Muscle layer of duodenum (tissue), 2 donors: ENCODE data around the gene ARHGEF18.
A peak's percentile ranks its signal among the peaks of the same experiment; 100 is the strongest.
"Not testable (repeated sequence)": the region's sequence is repeated elsewhere in the genome, so short reads cannot be mapped to it uniquely, and the experiment has no call there.

Source experiments
- H3K27ac ChIP-seq: one replicate; pipeline ENCODE4 v1.7.0; 2013; ENCODE audit warnings: mild to moderate bottlenecking, low read length
- H3K27me3 ChIP-seq: one replicate; pipeline ENCODE4 v1.7.0; 2013; ENCODE audit warnings: low read depth, mild to moderate bottlenecking, control low read depth, low read length
- H3K36me3 ChIP-seq, 2 donors: one replicate each; pipeline ENCODE4 v1.7.0; 2013; ENCODE audit warnings: low read length in 2 of 2, control low read depth in 1 of 2, mild to moderate bottlenecking in 1 of 2; ENCODE audit not compliant: insufficient read depth in 2 of 2, control insufficient read depth in 1 of 2
- H3K4me1 ChIP-seq, 2 donors: one replicate each; pipeline ENCODE4 v1.7.0; 2013; ENCODE audit warnings: low read length in 2 of 2, mild to moderate bottlenecking in 2 of 2, control low read depth in 1 of 2, moderate library complexity in 1 of 2; ENCODE audit not compliant: insufficient read depth in 2 of 2, control insufficient read depth in 1 of 2
- H3K4me3 ChIP-seq, 2 donors: one replicate each; pipeline ENCODE4 v1.7.0; 2013; ENCODE audit warnings: low read length in 2 of 2, low read depth in 1 of 2, mild to moderate bottlenecking in 1 of 2
- H3K9me3 ChIP-seq, 2 donors: one replicate each; pipeline ENCODE4 v1.7.0; 2013; ENCODE audit warnings: low read length in 2 of 2, control low read depth in 1 of 2, mild to moderate bottlenecking in 1 of 2; ENCODE audit not compliant: control insufficient read depth in 1 of 2
- donor health status: healthy.

The ARHGEF18 gene

GRCh38 chr19:7328647-7329046, 20.1 kb upstream of the ARHGEF18 start:
- no peaks in the 10 kb centered on the region for H3K27me3 ChIP-seq
- H3K9me3 ChIP-seq = peaks cover 0 to 5% of the 10 kb centered on the region in 2 donors
- no peaks in the 10 kb centered on the region for H3K4me1 ChIP-seq
- no peak overlapping the region for H3K4me3 ChIP-seq
- no peaks in the 10 kb centered on the region for H3K36me3 ChIP-seq
- H3K27ac ChIP-seq = no peak overlapping the region

- Histone ChIP-seq H3K4me1 (no peaks in the 10 kb centered on the region), H3K27ac (no peak overlapping the region), H3K9me3 (no peaks in the 10 kb centered on the region), H3K4me3 (no peak overlapping the region), H3K36me3 (no peaks in the 10 kb centered on the region), H3K27me3 (no peaks in the 10 kb centered on the region)
Observed at GRCh38 chr19:7331446-7331845, 17.3 kb upstream of the ARHGEF18 start.

DNA sequence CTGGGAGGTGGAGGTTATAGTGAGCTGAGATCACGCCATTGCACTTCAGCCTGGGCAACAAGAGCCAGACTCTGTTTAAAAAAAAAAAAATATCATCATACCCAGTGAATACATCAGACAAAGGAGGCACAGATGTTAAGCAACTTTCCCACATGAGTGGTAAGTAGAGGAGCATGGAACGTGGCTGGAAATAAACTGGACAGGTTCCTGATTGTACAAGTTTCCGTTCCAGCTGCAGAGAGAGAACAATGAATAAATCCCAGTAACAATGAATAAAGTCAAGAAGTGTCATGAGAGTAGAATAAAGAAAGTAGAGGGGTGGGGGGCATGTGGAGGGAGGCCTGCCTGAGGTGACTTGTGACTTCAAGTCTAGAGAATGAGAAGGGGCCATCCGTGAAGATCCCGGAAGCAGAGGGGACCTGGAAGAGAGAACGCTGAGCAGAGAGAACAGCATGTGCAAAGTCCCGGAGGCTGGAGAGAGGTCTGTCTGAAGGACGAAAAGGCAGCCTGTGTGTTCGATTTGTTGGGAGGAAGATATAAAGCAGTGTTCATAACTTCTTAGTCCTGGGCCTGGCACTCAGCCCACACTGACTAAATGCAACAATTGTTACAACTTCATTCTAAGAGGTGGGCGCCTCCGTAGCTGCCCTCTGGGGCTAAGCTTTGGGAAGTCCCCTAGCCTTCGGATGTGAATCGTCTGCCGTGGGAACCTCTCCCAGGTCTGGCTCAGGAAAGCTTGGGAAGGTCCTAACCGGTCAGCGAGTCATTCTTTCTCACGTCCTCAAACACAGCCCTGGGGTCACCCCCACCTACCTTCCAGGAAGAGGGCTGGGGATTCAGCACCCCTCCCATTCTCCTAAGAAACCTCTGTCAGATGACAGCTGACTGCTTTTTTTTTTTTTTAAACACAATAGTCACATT, 15.3 kb upstream of the ARHGEF18 start:
- Histone ChIP-seq H3K27me3 (no peaks in the 10 kb centered on the region), H3K36me3 (no peaks in the 10 kb centered on the region), H3K4me1 (no peaks in the 10 kb centered on the region), H3K9me3 (no peaks in the 10 kb centered on the region), H3K4me3 (no peak overlapping the region), H3K27ac (no peak overlapping the region)

DNA sequence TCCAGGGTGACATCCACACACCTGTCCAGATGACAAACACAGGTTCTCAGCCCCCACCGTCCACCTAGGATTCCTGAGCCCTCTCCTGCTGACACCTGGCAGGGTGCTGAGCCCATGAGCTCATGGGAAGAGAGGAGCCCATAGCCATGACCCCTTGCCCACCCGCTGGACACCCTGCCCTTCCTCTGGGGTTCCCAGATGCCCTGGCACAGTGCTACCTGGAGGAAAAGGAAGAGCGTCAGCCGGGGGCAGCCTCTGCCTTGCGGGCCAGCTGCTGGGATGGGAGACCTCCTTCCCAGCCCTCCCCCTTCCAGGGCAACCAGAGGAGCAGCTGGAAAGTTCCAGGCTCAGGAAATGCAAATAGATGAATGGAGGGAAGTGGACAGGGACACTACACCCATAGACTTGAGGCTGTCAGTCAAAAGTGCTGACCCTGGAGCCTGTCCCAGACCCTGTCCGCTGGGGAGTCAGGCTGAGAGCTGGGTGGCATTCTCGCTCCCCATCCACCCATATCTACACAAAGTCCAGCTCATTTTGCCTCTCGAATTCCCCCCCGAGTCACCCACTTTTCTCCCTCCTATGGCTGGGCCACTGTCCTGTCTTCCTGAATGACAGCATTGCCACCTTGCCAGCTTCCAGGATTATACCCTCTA, 12.3 kb upstream of the ARHGEF18 start:
- no peak overlapping the region for H3K4me3 ChIP-seq
- no peaks in the 10 kb centered on the region for H3K9me3 ChIP-seq
- no peak overlapping the region for H3K27ac ChIP-seq
- no peaks in the 10 kb centered on the region for H3K27me3 ChIP-seq
- H3K4me1 ChIP-seq = no peaks in the 10 kb centered on the region
- H3K36me3 ChIP-seq = no peaks in the 10 kb centered on the region

DNA sequence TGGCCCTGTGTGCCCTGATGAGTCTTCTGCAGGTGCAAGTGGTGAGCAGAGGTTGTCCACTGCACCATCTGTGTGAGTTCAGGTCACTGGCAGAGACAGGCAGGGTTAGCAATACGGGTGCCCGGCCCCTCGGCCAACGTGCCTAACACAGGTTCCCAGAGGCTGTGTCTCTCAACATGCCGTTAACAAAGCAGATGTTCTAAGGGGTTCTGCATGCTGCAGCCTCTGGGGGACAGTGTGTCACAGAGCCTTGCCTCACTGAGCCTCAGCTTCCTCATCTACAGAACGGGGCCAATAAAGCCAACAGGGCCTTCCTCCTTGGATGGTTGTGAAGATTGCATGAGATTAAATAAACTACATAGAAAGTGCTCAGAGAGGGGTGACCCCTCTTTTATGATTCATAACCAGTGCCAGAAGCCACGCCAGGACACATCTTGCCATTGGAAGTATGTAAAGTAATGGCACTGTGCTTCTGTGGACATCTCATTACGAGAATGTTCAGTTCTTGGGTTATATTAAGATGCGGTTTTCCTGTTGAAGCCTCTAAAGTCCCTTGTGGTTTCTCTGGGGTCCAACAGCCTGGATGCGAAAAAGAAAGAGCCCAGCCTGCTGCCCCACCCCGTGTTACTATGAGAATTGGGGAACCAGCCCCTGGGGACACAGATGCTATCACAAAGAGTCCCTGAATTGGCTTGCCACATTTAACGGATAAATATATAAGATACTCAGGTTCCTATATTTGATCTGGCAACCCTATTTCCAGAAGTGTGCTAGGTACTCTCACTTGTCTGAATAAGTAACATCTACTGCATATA, 11.2 kb upstream of the ARHGEF18 start:
- H3K9me3 ChIP-seq = no peaks in the 10 kb centered on the region
- H3K4me3 ChIP-seq = no peak overlapping the region
- no peaks in the 10 kb centered on the region for H3K4me1 ChIP-seq
- no peaks in the 10 kb centered on the region for H3K27me3 ChIP-seq
- H3K36me3 ChIP-seq = no peaks in the 10 kb centered on the region
- no peak overlapping the region for H3K27ac ChIP-seq

DNA sequence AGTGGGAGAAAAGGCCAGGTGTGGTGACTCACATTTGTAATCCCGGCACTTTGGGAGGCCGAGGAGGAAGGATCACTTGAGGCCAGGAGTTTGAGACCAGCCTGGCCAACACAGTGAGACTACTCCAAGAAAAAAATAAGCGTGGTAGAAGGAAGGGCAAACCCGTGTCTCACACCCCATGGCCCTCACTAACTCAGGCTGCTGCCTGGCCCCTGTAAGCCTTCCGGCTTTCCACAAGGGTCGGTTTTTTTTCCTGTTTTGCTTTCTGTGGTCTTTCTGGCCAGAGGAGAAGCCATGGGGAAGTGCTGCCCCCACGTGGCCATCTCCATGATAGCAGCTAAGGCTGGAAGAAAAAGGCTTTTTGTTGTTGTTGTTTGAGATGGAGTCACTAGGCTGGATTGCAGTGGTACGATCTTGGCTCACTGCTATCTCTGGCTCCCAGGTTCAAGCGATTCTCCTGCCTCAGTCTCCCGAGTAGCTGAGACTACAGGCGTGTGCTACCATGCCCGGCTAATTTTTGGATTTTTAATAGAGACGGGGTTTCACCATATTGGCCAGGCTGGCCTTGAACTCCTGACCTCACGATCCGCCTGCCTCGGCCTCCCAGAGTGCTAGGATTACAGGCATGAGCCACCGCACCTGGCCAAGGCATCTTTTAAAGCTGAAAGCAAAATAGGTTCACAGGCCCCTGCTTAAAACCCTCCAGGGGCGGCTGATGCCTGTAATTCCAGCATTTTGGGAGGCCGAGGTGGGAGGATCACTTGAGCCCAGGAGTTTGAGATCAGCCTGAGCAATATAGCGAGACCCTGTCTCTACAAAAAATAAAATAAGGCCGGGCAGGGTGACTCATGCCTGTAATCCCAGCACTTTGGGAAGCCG, 7.5 kb upstream of the ARHGEF18 start:
- H3K4me3 ChIP-seq = no peak overlapping the region
- no peaks in the 10 kb centered on the region for H3K9me3 ChIP-seq
- H3K27me3 ChIP-seq = no peaks in the 10 kb centered on the region
- no peaks in the 10 kb centered on the region for H3K4me1 ChIP-seq
- no peak overlapping the region for H3K27ac ChIP-seq
- no peaks in the 10 kb centered on the region for H3K36me3 ChIP-seq

DNA sequence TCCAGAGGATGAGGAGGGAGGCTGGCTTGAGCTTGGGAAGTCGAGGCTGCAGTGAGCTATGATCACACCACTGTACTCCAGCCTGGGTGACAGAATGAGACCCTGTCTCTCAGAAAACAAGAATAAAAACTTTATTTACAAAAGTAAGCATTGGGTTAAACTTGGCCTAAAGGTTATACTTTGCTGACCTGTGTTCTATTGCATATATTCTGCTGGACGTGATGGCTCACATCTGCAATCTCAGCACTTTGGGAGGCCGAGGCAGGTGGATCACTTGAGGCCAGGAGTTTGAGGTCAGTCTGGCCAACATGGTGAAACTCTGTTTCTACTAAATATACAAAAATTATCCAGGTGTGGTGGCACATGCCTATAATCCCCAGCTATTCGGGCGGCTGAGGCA, 6.6 kb upstream of the ARHGEF18 start:
- H3K4me3 ChIP-seq = no peak overlapping the region
- H3K36me3 ChIP-seq = no peaks in the 10 kb centered on the region
- no peaks in the 10 kb centered on the region for H3K9me3 ChIP-seq
- no peaks in the 10 kb centered on the region for H3K4me1 ChIP-seq
- no peak overlapping the region for H3K27ac ChIP-seq
- no peaks in the 10 kb centered on the region for H3K27me3 ChIP-seq

DNA sequence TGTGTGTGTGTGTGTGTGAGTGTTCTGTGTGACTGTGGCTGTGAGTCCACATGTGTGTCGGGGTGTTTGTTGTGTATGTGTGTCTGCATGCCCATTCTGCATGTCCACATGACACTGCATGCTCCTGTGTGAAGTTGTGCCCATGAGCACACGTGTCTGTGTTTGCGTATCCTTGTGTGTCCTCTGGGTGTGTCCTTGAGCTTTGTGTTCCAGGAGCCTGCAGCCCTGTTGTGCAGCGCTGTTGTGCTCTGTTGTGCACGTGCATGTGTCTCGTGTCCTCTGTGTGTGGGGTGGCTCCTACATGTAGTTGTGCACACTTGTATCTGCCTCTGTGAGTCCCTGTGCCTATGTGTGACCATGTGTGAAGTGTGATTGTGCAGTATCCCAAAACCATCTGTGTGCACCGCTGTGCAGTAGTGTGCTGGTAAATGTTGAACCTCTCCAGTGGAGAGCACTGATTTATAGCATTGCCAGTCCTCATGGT, 2.2 kb upstream of the ARHGEF18 start:
- Histone ChIP-seq H3K4me1 (no peaks in the 10 kb centered on the region), H3K36me3 (no peaks in the 10 kb centered on the region), H3K4me3 (no peak overlapping the region), H3K27me3 (no peaks in the 10 kb centered on the region), H3K9me3 (peaks cover 0 to 3% of the 10 kb centered on the region in 2 donors), H3K27ac (no peak overlapping the region)

DNA sequence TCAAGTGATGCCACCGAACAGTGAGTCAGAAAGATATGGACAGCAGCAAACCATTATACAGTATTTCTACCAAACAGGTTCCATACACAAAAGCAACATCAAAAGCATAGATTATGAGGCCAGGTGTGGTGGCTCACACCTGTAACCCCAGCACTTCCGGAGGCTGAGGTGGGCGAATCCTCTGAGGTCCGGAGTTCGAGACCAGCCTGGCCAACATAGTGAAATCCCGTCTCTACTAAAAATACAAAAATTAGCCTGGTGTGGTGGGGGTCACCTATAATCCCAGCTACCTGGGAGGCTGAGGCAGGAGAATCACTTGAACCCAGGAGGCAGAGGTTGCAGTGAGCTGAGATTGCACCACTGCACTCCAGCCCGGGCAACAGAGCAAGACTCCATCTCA, 1.7 kb upstream of the ARHGEF18 start:
- H3K27ac ChIP-seq, H3K4me3 ChIP-seq, H3K36me3 ChIP-seq, H3K9me3 ChIP-seq, H3K27me3 ChIP-seq, H3K4me1 ChIP-seq: not testable (repeated sequence)

DNA sequence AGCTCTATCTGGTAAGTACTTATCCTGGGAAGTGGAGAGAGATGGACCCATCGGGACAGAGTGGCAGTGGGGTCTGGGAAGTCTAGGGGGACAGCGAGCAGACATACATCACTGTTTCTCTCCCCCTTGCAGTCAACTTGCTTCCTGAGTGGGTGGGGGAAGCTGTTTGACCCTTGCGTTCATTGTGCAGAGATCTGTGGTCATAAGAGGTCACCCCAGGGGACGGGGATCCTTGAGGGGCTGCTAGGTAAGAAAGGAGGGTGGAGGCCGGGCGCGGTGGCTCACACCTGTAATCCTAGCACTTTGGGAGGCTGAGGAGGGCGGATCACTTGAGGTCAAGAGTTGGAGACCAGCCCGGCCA, 474 bp downstream of the ARHGEF18 start:
- Histone ChIP-seq H3K4me3 (peak overlapping the region in 1 of 2 donors; percentile 18), H3K27me3 (no peaks in the 10 kb centered on the region), H3K4me1 (no peaks in the 10 kb centered on the region), H3K9me3 (peaks cover 4 to 6% of the 10 kb centered on the region in 2 donors), H3K27ac (no peak overlapping the region), H3K36me3 (no peaks in the 10 kb centered on the region)
